HepG2 (cell line): ENCODE measurements around the gene GLTPD2. TPM values are rescaled to one million over a fixed set of nuclear protein-coding genes. Genes with fewer than 3 reads are reported as not detected.

Source experiments
- AGO2 ChIP-seq: fragments of 200-400 bp; formaldehyde crosslinking; optimal IDR thresholded peaks from 2 replicates; pipeline ENCODE3; 2017; ENCODE audit warnings: mild to moderate bottlenecking, low read depth, low read length, moderate library complexity
- BORCS8-MEF2B ChIP-seq: sonication (generic); formaldehyde crosslinking; IDR thresholded peaks from 2 replicates; pipeline ENCODE4 v1.8.0; 2022; ENCODE audit warnings: mild to moderate bottlenecking, missing genetic modification reagents
- ESRRA ChIP-seq: sonication (generic); formaldehyde crosslinking; IDR thresholded peaks from 2 replicates; pipeline ENCODE4 v1.5.1; 2020; ENCODE audit warnings: mild to moderate bottlenecking, low read depth, missing genetic modification reagents
- HNRNPLL ChIP-seq: fragments of 200-400 bp; formaldehyde crosslinking; IDR thresholded peaks from 2 replicates; pipeline ENCODE4 v1.6.1; 2017; ENCODE audit warnings: mild to moderate bottlenecking, low read depth, low read length; ENCODE audit not compliant: poor library complexity, severe bottlenecking
- ZNF160 ChIP-seq: sonication (generic); formaldehyde crosslinking; IDR thresholded peaks from 2 replicates; pipeline ENCODE4 v1.8.0; 2022; ENCODE audit warnings: mild to moderate bottlenecking, inconsistent platforms, missing genetic modification reagents
- polyA plus RNA-seq, 8 experiments: library from polyadenylated mRNA; depleted of rRNA in 3 of 8; stranded (reverse) in 7 of 8; unstranded in 1 of 8; fragments of >200 nt; fragmentation: Illumina TruSeq in 4 of 8; extraction: Trizol in 4 of 8; gene quantifications; 2 replicates each; pipeline versions ENCODE4 v1.2.1 to v1.2.3, GENCODE V29; 2011 to 2016; ENCODE audit warnings: low read depth in 4 of 8, missing spikeins in 1 of 8, mixed read lengths in 1 of 8; ENCODE audit not compliant: insufficient read depth in 1 of 8
- total RNA-seq, 5 experiments: library from RNA; depleted of rRNA; stranded (reverse); fragments of >200 nt; fragmentation: Illumina TruSeq; extraction: Trizol; gene quantifications; 2 replicates each; pipeline ENCODE4 v1.2.3, GENCODE V29; 2016; ENCODE audit warnings: low read depth in 1 of 5
- TF ChIP-seq, protein P1 (sequence below): sonication (generic); formaldehyde crosslinking; IDR thresholded peaks from 2 replicates; pipeline ENCODE4; 2020; ENCODE audit warnings: missing genetic modification reagents, mild to moderate bottlenecking, borderline replicate concordance
- TF ChIP-seq, protein P2 (sequence below): sonication (generic); formaldehyde crosslinking; IDR thresholded peaks from 2 replicates; pipeline ENCODE4 v1.5.0; 2020; ENCODE audit warnings: missing genetic modification reagents, mild to moderate bottlenecking, borderline replicate concordance
- TF ChIP-seq, protein P3 (sequence below), 2 experiments: sonication (generic) in 1 of 2; formaldehyde crosslinking in 1 of 2; IDR thresholded peaks; 2 replicates each; pipeline versions ENCODE4 v1.6.1 to v1.9.0; 2014 to 2022; ENCODE audit warnings: antibody characterized with exemption in 1 of 2, borderline replicate concordance in 1 of 2, inconsistent platforms in 1 of 2, low read depth in 1 of 2, missing genetic modification reagents in 1 of 2
- TF ChIP-seq, protein P4 (sequence below): sonication (generic); formaldehyde crosslinking; IDR thresholded peaks from 2 replicates; pipeline ENCODE4 v1.4.0; 2020; ENCODE audit warnings: missing genetic modification reagents

GLTPD2 gene
- total and polyA plus RNA-seq, 2 of the 13 experiments (the other 11 are each of a cell fraction or from before 2014, with no cell fraction given): 7.5 to 12.9 TPM

DNA sequence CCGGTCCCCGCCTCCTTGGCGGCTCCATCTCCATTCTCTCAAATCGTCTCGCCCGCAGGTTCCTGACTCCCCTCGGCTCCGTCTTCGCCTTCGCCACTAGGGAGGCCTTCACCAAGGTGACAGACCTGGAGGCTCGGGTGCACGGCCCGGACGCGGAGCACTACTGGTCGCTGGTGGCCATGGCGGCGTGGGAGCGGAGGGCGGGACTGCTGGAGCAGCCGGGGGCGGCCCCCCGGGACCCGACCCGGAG lies 862 bp downstream of the GLTPD2 start (continued):
- TF ChIP-seq ZNF160 (CRISPR knock-in tag) (0 out of 2 replicates have a peak, but pooled peaks have one; percentile 16), BORCS8-MEF2B (no peak), ESRRA (0 out of 2 replicates have a peak, but pooled peaks have one; percentile 16), AGO2 (peak; percentile 93), HNRNPLL (no peak)
- TF ChIP-seq, protein P1, sequence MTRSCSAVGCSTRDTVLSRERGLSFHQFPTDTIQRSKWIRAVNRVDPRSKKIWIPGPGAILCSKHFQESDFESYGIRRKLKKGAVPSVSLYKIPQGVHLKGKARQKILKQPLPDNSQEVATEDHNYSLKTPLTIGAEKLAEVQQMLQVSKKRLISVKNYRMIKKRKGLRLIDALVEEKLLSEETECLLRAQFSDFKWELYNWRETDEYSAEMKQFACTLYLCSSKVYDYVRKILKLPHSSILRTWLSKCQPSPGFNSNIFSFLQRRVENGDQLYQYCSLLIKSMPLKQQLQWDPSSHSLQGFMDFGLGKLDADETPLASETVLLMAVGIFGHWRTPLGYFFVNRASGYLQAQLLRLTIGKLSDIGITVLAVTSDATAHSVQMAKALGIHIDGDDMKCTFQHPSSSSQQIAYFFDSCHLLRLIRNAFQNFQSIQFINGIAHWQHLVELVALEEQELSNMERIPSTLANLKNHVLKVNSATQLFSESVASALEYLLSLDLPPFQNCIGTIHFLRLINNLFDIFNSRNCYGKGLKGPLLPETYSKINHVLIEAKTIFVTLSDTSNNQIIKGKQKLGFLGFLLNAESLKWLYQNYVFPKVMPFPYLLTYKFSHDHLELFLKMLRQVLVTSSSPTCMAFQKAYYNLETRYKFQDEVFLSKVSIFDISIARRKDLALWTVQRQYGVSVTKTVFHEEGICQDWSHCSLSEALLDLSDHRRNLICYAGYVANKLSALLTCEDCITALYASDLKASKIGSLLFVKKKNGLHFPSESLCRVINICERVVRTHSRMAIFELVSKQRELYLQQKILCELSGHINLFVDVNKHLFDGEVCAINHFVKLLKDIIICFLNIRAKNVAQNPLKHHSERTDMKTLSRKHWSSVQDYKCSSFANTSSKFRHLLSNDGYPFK (CRISPR knock-in tag): no peak
- TF ChIP-seq, protein P2, sequence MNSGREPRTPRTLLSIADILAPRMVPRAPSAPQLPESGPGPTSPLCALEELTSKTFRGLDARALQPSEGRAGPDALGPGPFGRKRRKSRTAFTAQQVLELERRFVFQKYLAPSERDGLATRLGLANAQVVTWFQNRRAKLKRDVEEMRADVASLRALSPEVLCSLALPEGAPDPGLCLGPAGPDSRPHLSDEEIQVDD (CRISPR knock-in tag): 0 out of 2 replicates have a peak, but pooled peaks have one; percentile 23
- TF ChIP-seq, protein P3, sequence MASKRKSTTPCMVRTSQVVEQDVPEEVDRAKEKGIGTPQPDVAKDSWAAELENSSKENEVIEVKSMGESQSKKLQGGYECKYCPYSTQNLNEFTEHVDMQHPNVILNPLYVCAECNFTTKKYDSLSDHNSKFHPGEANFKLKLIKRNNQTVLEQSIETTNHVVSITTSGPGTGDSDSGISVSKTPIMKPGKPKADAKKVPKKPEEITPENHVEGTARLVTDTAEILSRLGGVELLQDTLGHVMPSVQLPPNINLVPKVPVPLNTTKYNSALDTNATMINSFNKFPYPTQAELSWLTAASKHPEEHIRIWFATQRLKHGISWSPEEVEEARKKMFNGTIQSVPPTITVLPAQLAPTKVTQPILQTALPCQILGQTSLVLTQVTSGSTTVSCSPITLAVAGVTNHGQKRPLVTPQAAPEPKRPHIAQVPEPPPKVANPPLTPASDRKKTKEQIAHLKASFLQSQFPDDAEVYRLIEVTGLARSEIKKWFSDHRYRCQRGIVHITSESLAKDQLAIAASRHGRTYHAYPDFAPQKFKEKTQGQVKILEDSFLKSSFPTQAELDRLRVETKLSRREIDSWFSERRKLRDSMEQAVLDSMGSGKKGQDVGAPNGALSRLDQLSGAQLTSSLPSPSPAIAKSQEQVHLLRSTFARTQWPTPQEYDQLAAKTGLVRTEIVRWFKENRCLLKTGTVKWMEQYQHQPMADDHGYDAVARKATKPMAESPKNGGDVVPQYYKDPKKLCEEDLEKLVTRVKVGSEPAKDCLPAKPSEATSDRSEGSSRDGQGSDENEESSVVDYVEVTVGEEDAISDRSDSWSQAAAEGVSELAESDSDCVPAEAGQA (IDR thresholded peaks at IDR 0.05; ENCODE audit: low read depth): no peak
- TF ChIP-seq, protein P3 (CRISPR knock-in tag; IDR thresholded peaks at IDR 0.05; ENCODE audit: borderline replicate concordance): 0 out of 2 replicates have a peak, but pooled peaks have one; percentile 67
- TF ChIP-seq, protein P4, sequence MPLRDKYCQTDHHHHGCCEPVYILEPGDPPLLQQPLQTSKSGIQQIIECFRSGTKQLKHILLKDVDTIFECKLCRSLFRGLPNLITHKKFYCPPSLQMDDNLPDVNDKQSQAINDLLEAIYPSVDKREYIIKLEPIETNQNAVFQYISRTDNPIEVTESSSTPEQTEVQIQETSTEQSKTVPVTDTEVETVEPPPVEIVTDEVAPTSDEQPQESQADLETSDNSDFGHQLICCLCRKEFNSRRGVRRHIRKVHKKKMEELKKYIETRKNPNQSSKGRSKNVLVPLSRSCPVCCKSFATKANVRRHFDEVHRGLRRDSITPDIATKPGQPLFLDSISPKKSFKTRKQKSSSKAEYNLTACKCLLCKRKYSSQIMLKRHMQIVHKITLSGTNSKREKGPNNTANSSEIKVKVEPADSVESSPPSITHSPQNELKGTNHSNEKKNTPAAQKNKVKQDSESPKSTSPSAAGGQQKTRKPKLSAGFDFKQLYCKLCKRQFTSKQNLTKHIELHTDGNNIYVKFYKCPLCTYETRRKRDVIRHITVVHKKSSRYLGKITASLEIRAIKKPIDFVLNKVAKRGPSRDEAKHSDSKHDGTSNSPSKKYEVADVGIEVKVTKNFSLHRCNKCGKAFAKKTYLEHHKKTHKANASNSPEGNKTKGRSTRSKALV (CRISPR knock-in tag): peak; percentile 82; the same call in 1 of the 2 replicates
